ENCODE measurements around the gene ACAA1.

DNA sequence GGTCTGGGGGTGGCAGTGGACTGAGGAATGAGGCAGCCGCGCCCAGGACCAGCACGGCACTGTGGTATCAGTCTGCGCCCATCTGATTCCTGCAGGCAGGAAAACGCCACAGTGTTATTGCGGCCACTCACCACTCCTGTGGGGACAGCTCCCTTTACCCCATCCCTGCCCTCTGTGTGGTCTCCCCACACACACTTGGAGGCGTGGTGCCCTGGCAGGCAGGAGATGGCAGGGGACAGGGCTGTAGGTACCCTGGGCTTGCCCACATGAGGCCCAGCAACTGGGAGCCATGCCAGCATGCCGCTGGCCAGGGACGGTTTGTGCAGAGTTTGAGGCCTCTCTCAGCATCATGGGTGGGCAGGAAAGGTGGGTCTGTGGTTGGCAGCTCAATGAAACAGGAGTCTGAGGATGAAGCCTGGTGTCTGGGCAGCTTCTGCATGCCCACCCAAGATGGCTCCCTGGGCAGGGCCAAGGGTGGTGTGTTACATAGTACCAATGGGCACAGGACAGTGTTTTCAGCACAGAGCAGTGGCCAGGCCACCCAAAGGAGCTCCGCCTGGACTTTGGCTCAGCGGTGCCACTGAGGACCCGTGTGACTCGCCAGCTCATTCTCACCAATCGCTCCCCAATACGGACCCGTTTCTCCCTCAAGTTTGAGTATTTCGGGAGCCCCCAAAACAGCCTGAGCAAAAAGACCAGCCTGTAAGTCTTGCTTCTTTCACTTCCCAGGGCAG, 27.2 kb downstream of the ACAA1 start:
- TF ChIP-seq, protein P1, sequence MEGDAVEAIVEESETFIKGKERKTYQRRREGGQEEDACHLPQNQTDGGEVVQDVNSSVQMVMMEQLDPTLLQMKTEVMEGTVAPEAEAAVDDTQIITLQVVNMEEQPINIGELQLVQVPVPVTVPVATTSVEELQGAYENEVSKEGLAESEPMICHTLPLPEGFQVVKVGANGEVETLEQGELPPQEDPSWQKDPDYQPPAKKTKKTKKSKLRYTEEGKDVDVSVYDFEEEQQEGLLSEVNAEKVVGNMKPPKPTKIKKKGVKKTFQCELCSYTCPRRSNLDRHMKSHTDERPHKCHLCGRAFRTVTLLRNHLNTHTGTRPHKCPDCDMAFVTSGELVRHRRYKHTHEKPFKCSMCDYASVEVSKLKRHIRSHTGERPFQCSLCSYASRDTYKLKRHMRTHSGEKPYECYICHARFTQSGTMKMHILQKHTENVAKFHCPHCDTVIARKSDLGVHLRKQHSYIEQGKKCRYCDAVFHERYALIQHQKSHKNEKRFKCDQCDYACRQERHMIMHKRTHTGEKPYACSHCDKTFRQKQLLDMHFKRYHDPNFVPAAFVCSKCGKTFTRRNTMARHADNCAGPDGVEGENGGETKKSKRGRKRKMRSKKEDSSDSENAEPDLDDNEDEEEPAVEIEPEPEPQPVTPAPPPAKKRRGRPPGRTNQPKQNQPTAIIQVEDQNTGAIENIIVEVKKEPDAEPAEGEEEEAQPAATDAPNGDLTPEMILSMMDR (IDR thresholded peaks at IDR 0.05; ENCODE audit: low read depth, low read length): no peak
- no peak for TF ChIP-seq POLR2A (IDR thresholded peaks at IDR 0.05; ENCODE audit: extremely low read depth, insufficient read length)
- TF ChIP-seq, protein P2, sequence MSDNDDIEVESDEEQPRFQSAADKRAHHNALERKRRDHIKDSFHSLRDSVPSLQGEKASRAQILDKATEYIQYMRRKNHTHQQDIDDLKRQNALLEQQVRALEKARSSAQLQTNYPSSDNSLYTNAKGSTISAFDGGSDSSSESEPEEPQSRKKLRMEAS (IDR thresholded peaks at IDR 0.05; ENCODE audit: low read depth, low read length): no peak
